SU-DHL-6 (cell line): Measurements from ENCODE around the gene NECAB2.

ENCODE experiments used
- CTCF ChIP-seq: fragments of 200-600 bp; sonication (generic); IDR thresholded peaks from one replicate; pipeline ENCODE4 v1.5.1; 2017; ENCODE audit warnings: antibody characterized with exemption, mild to moderate bottlenecking, low read length, moderate library complexity; ENCODE audit not compliant: insufficient read depth, poor library complexity, severe bottlenecking
- EZH2phosphoT487 ChIP-seq: fragments of 200-600 bp; sonication (generic), shearing (Covaris generic); conservative IDR thresholded peaks from 2 replicates; pipeline ENCODE4 v1.6.1; 2018; ENCODE audit warnings: mild to moderate bottlenecking, antibody characterized with exemption, low read length, moderate library complexity, mixed read lengths

- no peak for TF ChIP-seq CTCF
- no peak for TF ChIP-seq EZH2phosphoT487
Measured at GRCh38 chr16:83972256-83973008, 4.4 kb downstream of the NECAB2 start.
